ENCODE data around the gene CST3. TPM values are rescaled to one million over a fixed set of nuclear protein-coding genes. Genes with fewer than 3 reads are reported as not detected.
A peak's percentile ranks its signal among the peaks of the same experiment; 100 is the strongest.

CST3 gene
- total and polyA plus RNA-seq, 2 of the 8 experiments (the other 6 are each of a cell fraction or from before 2014, with no cell fraction given): 53.2 to 184 TPM

GRCh38 chr20:23629542-23630391, 8.0 kb downstream of the CST3 start:
- no peaks in the 10 kb centered on the region; a peak in 1 of 8 replicates for H3K36me3 ChIP-seq (ENCODE audit: control insufficient read depth in 2 of 4, insufficient read depth in 4 of 4, low read length in 3 of 4)
- no peak overlapping the region for H4K5ac ChIP-seq (ENCODE audit: insufficient read length, low read depth, low read length)
- H4K20me1 ChIP-seq (replicated peaks in 1 of 2; ENCODE audit: control insufficient read depth in 1 of 2, insufficient read depth in 2 of 2, low read length in 2 of 2): peaks cover 0 to under 1% of the 10 kb centered on the region in 2 experiments
- 85% methylated on average over 10 of the region's 12 CpGs; no CpG with 5 or more reads in 1 of the 2 experiments for WGBS, 2 experiments (ENCODE audit: extremely low coverage in 1 of 2, insufficient coverage in 1 of 2, insufficient read length in 1 of 2, insufficient replicate concordance in 2 of 2, low coverage in 1 of 2, low lambda C conversion rate in 2 of 2, missing lambda C conversion rate in 1 of 2)
- no peaks in the 10 kb centered on the region for H3K27me3 ChIP-seq (replicated peaks in 1 of 4; ENCODE audit: control insufficient read depth in 3 of 4, extremely low read depth in 1 of 4, insufficient read depth in 3 of 4, low read length in 3 of 4)
- H3K4ac ChIP-seq (replicated peaks; ENCODE audit: insufficient read length, low read depth, low read length): no peak overlapping the region
- H3K23ac ChIP-seq (ENCODE audit: insufficient read length): no peak overlapping the region
- ChIA-PET CTCF (ENCODE audit: partially characterized antibody) (interaction anchor here (0.7 to 1.1 kb wide), 2 partner anchors 7 to 195 kb away, joined by 3 to 4 read pairs; no protein-coding TSS in a partner anchor), POLR2A (ENCODE audit: partially characterized antibody) (interaction anchor here (1.2 kb wide), 1 partner anchor 8 kb away, joined by 4 read pairs; the partner anchor contains the start of gene CST3)
- no peak overlapping the region for H3K4me2 ChIP-seq (ENCODE audit: insufficient read depth in 1 of 2, low read depth in 2 of 2, low read length in 2 of 2)
- H2AFZ ChIP-seq (ENCODE audit: low read length): no peak overlapping the region
- H3K27ac ChIP-seq (ENCODE audit: low read depth, low read length): no peak overlapping the region
- H3K79me2 ChIP-seq (ENCODE audit: control insufficient read depth in 1 of 2, insufficient read depth in 2 of 2, low read length in 2 of 2): no peaks in the 10 kb centered on the region
- H2AK5ac ChIP-seq (ENCODE audit: low read depth, low read length): 0 out of 2 replicates have a peak overlapping the region, but pooled peaks have one; percentile 10
- FAIRE-seq (no peak), DNase-seq (ENCODE audit: low read depth in 1 of 2, low spot score in 2 of 2) (no peak)
- no peak overlapping the region for H2BK12ac ChIP-seq (ENCODE audit: low read depth, low read length)
- H3K9ac ChIP-seq (replicated peaks in 1 of 4; ENCODE audit: extremely low read depth in 1 of 4, low read depth in 3 of 4, low read length in 3 of 4): no peak overlapping the region
- no peak overlapping the region for H2BK5ac ChIP-seq (ENCODE audit: low read depth, low read length)
- H2BK120ac ChIP-seq (replicated peaks; ENCODE audit: low read depth, low read length): no peak overlapping the region
- H3K79me1 ChIP-seq (ENCODE audit: low read depth, low read length): no peaks in the 10 kb centered on the region; the same call in 1 of the 2 replicates
- H4K91ac ChIP-seq (replicated peaks; ENCODE audit: insufficient read length, low read length): no peak overlapping the region
- H2BK20ac ChIP-seq (ENCODE audit: low read length): no peak overlapping the region
- H3K23me2 ChIP-seq (ENCODE audit: low read depth, low read length): no peaks in the 10 kb centered on the region; the same call in 1 of the 2 replicates
- H4K8ac ChIP-seq (ENCODE audit: extremely low read depth, insufficient read depth, low read length): no peak overlapping the region
- no peak overlapping the region for H3K4me3 ChIP-seq (ENCODE audit: extremely low read depth in 1 of 4, insufficient read depth in 2 of 4, low read depth in 3 of 4, low read length in 4 of 4)
- H3K18ac ChIP-seq (ENCODE audit: extremely low read depth, low read length): no peak overlapping the region
- peaks cover 0 to 4% (median 1%) of the 10 kb centered on the region in 4 experiments; a peak in 2 of 7 replicates for H3K4me1 ChIP-seq (replicated peaks in 1 of 4; ENCODE audit: control insufficient read depth in 3 of 4, insufficient read depth in 4 of 4, low read length in 3 of 4)
- no peak overlapping the region for H3K56ac ChIP-seq (replicated peaks; ENCODE audit: insufficient read length, low read depth, low read length)
- no peak overlapping the region for H2BK15ac ChIP-seq (ENCODE audit: low read length)
- no peak overlapping the region for H3K14ac ChIP-seq (ENCODE audit: insufficient read length)
- H3K9me3 ChIP-seq (ENCODE audit: insufficient read depth in 2 of 2, low read depth in 1 of 2, low read length in 1 of 2): no peaks in the 10 kb centered on the region
- TF ChIP-seq CBX5 (IDR thresholded peaks at IDR 0.05; ENCODE audit: low read depth, low read length) (no peak), SIX5 (IDR thresholded peaks at IDR 0.05; ENCODE audit: low read depth, low read length) (no peak), NANOG (IDR thresholded peaks at IDR 0.05; ENCODE audit: insufficient read depth, low read depth, low read length, poor library complexity, severe bottlenecking) (no peak), TEAD4 (IDR thresholded peaks at IDR 0.05; ENCODE audit: low read depth, low read length) (no peak), SIRT6 (IDR thresholded peaks at IDR 0.05; ENCODE audit: low read length) (no peak), SP2 (IDR thresholded peaks at IDR 0.05; ENCODE audit: low read length) (no peak), TAF1 (IDR thresholded peaks at IDR 0.05; ENCODE audit: low read depth, low read length) (no peak), SAP30 (IDR thresholded peaks at IDR 0.05; ENCODE audit: insufficient read depth, insufficient replicate concordance, low read length) (no peak), POU5F1 (IDR thresholded peaks at IDR 0.05; ENCODE audit: low read depth, low read length) (no peak), POLR2AphosphoS5 (IDR thresholded peaks at IDR 0.05; ENCODE audit: low read depth, low read length) (no peak)
- TF ChIP-seq, protein P1, sequence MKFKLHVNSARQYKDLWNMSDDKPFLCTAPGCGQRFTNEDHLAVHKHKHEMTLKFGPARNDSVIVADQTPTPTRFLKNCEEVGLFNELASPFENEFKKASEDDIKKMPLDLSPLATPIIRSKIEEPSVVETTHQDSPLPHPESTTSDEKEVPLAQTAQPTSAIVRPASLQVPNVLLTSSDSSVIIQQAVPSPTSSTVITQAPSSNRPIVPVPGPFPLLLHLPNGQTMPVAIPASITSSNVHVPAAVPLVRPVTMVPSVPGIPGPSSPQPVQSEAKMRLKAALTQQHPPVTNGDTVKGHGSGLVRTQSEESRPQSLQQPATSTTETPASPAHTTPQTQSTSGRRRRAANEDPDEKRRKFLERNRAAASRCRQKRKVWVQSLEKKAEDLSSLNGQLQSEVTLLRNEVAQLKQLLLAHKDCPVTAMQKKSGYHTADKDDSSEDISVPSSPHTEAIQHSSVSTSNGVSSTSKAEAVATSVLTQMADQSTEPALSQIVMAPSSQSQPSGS (IDR thresholded peaks at IDR 0.05; ENCODE audit: low read length): no peak

Measured in H1 (cell line).